K562 (cell line): ENCODE measurements around the gene RSRP1. TPM values are rescaled to one million over a fixed set of nuclear protein-coding genes. Genes with fewer than 3 reads are reported as not detected.

ENCODE experiments used
- ARNT ChIP-seq, 2 experiments: fragments of 450-650 bp; IDR thresholded peaks; 2 replicates each; pipeline ENCODE4 v1.6.1; 2016; ENCODE audit warnings: mild to moderate bottlenecking in 1 of 2
- ATF6 ChIP-seq: sonication (generic); formaldehyde crosslinking; IDR thresholded peaks from 2 replicates; pipeline ENCODE4 v1.4.0; 2020; ENCODE audit warnings: mild to moderate bottlenecking, missing genetic modification reagents
- ELF4 ChIP-seq: fragments of 450-650 bp; formaldehyde crosslinking; IDR thresholded peaks from 2 replicates; pipeline ENCODE4 v1.4.0; 2022; ENCODE audit warnings: missing genetic modification characterization
- JUND ChIP-seq, 2 experiments: IDR thresholded peaks; 2 replicates in 1 of 2; 3 replicates in 1 of 2; pipeline ENCODE4 v1.6.1; 2011; ENCODE audit warnings: borderline replicate concordance in 2 of 2, low read depth in 2 of 2, low read length in 2 of 2, improper control_type of control experiment in 1 of 2, missing biosample characterization in 1 of 2, missing genetic modification characterization in 1 of 2, missing genetic modification reagents in 1 of 2
- MLX ChIP-seq, 2 experiments: fragments of 450-650 bp in 1 of 2; sonication (generic) in 1 of 2; formaldehyde crosslinking; conservative IDR thresholded peaks; 2 replicates each; pipeline versions ENCODE4 v1.4.0 to v1.8.1; 2020 to 2022; ENCODE audit warnings: mild to moderate bottlenecking in 1 of 2, missing genetic modification reagents in 1 of 2
- NFYB ChIP-seq: IDR thresholded peaks from 2 replicates; pipeline ENCODE4 v1.6.1; 2011; ENCODE audit warnings: mild to moderate bottlenecking, moderate library complexity; ENCODE audit not compliant: insufficient read length; ENCODE audit errors: extremely low read depth
- SIN3A ChIP-seq, 2 experiments: fragments of 150-350 bp in 1 of 2; IDR thresholded peaks; 2 replicates each; pipeline ENCODE4 v1.6.1; 2011 to 2016; ENCODE audit warnings: borderline replicate concordance in 2 of 2, low read depth in 2 of 2, low read length in 2 of 2, mild to moderate bottlenecking in 2 of 2, moderate library complexity in 2 of 2; ENCODE audit not compliant: control insufficient read depth in 1 of 2
- SIX5 ChIP-seq, 2 experiments: IDR thresholded peaks; 2 replicates each; pipeline ENCODE4 v1.6.1; 2011; ENCODE audit warnings: low read length in 2 of 2, borderline replicate concordance in 1 of 2, low read depth in 1 of 2, mild to moderate bottlenecking in 1 of 2, moderate library complexity in 1 of 2; ENCODE audit not compliant: insufficient read depth in 1 of 2
- SP2 ChIP-seq: IDR thresholded peaks from 2 replicates; pipeline ENCODE4 v1.6.1; 2011; ENCODE audit warnings: mild to moderate bottlenecking, low read depth, low read length, moderate library complexity; ENCODE audit not compliant: poor library complexity, severe bottlenecking; ENCODE audit errors: extremely low read depth
- TAL1 ChIP-seq: fragments of 450-650 bp; IDR thresholded peaks from 2 replicates; pipeline ENCODE4 v1.6.1; 2016; ENCODE audit warnings: mild to moderate bottlenecking
- TFAM ChIP-seq: fragments of 250-450 bp; sonication (Bioruptor Pico); conservative IDR thresholded peaks from 2 replicates; pipeline ENCODE4 v1.5.0; 2021; ENCODE audit warnings: mild to moderate bottlenecking, moderate library complexity
- YY1 ChIP-seq, 3 experiments: IDR thresholded peaks; 2 replicates each; pipeline ENCODE4 v1.6.1; 2011; ENCODE audit warnings: low read length in 2 of 3, mild to moderate bottlenecking in 2 of 3, moderate library complexity in 2 of 3, borderline replicate concordance in 1 of 3, control low read depth in 1 of 3, low read depth in 1 of 3; ENCODE audit not compliant: insufficient read depth in 3 of 3, insufficient replicate concordance in 2 of 3, control insufficient read depth in 1 of 3, insufficient read length in 1 of 3; ENCODE audit errors: extremely low read depth in 1 of 3
- ZFP1 ChIP-seq: fragments of 450-650 bp; formaldehyde crosslinking; IDR thresholded peaks from 2 replicates; pipeline ENCODE4 v1.4.0; 2020; ENCODE audit warnings: mild to moderate bottlenecking, mixed read lengths
- ZNF124 ChIP-seq: sonication (generic); formaldehyde crosslinking; IDR thresholded peaks from 2 replicates; pipeline ENCODE4 v1.8.1; 2022; ENCODE audit warnings: missing genetic modification reagents
- ZNF395 ChIP-seq: fragments of 200-800 bp; sonication (Bioruptor generic); IDR thresholded peaks from 2 replicates; pipeline ENCODE4 v1.6.1; 2017; ENCODE audit warnings: missing genetic modification characterization, missing compliant biosample characterization
- ZNF551 ChIP-seq: fragments of 250-450 bp; sonication (Bioruptor Pico); IDR thresholded peaks from 2 replicates; pipeline ENCODE4 v1.5.0; 2021; ENCODE audit warnings: mild to moderate bottlenecking, moderate library complexity
- ZNF561 ChIP-seq: fragments of 450-650 bp; formaldehyde crosslinking; conservative IDR thresholded peaks from 2 replicates; pipeline ENCODE4 v1.4.0; 2020; ENCODE audit warnings: mild to moderate bottlenecking, moderate library complexity
- ZNF764 ChIP-seq: fragments of 250-450 bp; sonication (Bioruptor Pico); IDR thresholded peaks from 2 replicates; pipeline ENCODE4 v1.4.0; 2020; ENCODE audit warnings: low read depth, mild to moderate bottlenecking, moderate library complexity
- polyA plus RNA-seq, 8 experiments: library from polyadenylated mRNA; depleted of rRNA in 4 of 8; stranded (reverse) in 5 of 8; unstranded in 3 of 8; fragments of >200 nt; fragmentation: Nextera tagmentation in 2 of 8; fragmentation: Illumina TruSeq in 1 of 8; extraction: Ambion mirVana in 2 of 8; extraction: Trizol in 1 of 8; gene quantifications; 2 replicates each; pipeline versions ENCODE4 v1.2.1 to v1.2.3, GENCODE V29; 2011 to 2014; ENCODE audit warnings: inconsistent platforms in 1 of 8, missing spikeins in 1 of 8
- total RNA-seq, 7 experiments: library from RNA; depleted of rRNA in 6 of 7; stranded (reverse); fragments of >200 nt in 6 of 7; fragmentation: Illumina TruSeq in 2 of 7; extraction: Trizol in 2 of 7; gene quantifications; 2 replicates each; pipeline versions ENCODE4 v1.2.1 to v1.2.3, GENCODE V29; 2011 to 2021; ENCODE audit warnings: low replicate concordance in 1 of 7
- TF ChIP-seq, protein P1 (sequence below): fragments of 450-650 bp; formaldehyde crosslinking; conservative IDR thresholded peaks from 2 replicates; pipeline ENCODE4 v1.4.0; 2022; ENCODE audit warnings: mild to moderate bottlenecking, missing genetic modification characterization

RSRP1 gene
- total and polyA plus RNA-seq, 9 of the 15 experiments (the other 6 are each of a cell fraction or from before 2014, with no cell fraction given): 27.2 to 283 (median 146) TPM

- TF ChIP-seq MLX (CRISPR knock-in tag; conservative IDR thresholded peaks at IDR 0.05) (peak in 1 of 2 experiments; percentile 94; a peak in 2 of 4 replicates), ARNT (IDR thresholded peaks at IDR 0.05) (peak in 1 of 2 experiments; percentile 29; a peak in 1 of 4 replicates), ZNF395 (peak; percentile 25), YY1 (IDR thresholded peaks at IDR 0.05; ENCODE audit: borderline replicate concordance in 1 of 3, control insufficient read depth in 1 of 3, extremely low read depth in 1 of 3, insufficient read depth in 3 of 3, insufficient read length in 1 of 3, insufficient replicate concordance in 2 of 3, low read depth in 1 of 3, low read length in 2 of 3) (no peak), ZNF561 (CRISPR knock-in tag) (no peak; the same call in 1 of the 2 replicates), SIX5 (IDR thresholded peaks at IDR 0.05; ENCODE audit: borderline replicate concordance in 1 of 2, insufficient read depth in 1 of 2, low read depth in 1 of 2, low read length in 2 of 2) (no peak), ZNF124 (CRISPR knock-in tag) (no peak), ZFP1 (CRISPR knock-in tag) (peak; percentile 62; the same call in 1 of the 2 replicates), NFYB (no peak), TAL1 (no peak), SIN3A (IDR thresholded peaks at IDR 0.05; ENCODE audit: borderline replicate concordance in 2 of 2, control insufficient read depth in 1 of 2, low read depth in 2 of 2, low read length in 2 of 2) (peak; percentile 94 to 98), JUND (IDR thresholded peaks at IDR 0.05; ENCODE audit: borderline replicate concordance, low read depth, low read length) (peak; percentile 37), JUND (tag; IDR thresholded peaks at IDR 0.05; ENCODE audit: borderline replicate concordance, low read depth, low read length) (no peak; the same call in 2 of the 3 replicates), ZNF764 (CRISPR knock-in tag) (no peak), ZNF551 (0 out of 2 replicates have a peak, but pooled peaks have one; percentile 66), ATF6 (CRISPR knock-in tag) (peak; percentile 91; the same call in 1 of the 2 replicates), TFAM (CRISPR knock-in tag) (no peak), SP2 (no peak), ELF4 (peak; percentile 88)
- TF ChIP-seq, protein P1, sequence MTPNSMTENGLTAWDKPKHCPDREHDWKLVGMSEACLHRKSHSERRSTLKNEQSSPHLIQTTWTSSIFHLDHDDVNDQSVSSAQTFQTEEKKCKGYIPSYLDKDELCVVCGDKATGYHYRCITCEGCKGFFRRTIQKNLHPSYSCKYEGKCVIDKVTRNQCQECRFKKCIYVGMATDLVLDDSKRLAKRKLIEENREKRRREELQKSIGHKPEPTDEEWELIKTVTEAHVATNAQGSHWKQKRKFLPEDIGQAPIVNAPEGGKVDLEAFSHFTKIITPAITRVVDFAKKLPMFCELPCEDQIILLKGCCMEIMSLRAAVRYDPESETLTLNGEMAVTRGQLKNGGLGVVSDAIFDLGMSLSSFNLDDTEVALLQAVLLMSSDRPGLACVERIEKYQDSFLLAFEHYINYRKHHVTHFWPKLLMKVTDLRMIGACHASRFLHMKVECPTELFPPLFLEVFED (CRISPR knock-in tag): peak; percentile 95
Observed at GRCh38 chr1:25247024-25247828, at the start of gene RSRP1 (continued).
